ENCODE data around the gene HTR1E. TPM values are rescaled to one million over a fixed set of nuclear protein-coding genes. Genes with fewer than 3 reads are reported as not detected.

The HTR1E gene
- total and polyA plus RNA-seq, 12 donors = not detected

- Histone ChIP-seq H3K36me3 (no peaks in the 10 kb centered on the region), H3K27me3 (no peaks in the 10 kb centered on the region), H3K4me3 (no peak overlapping the region), H3K9me3 (no peaks in the 10 kb centered on the region), H3K27ac (no peak overlapping the region), H3K4me1 (no peaks in the 10 kb centered on the region)
- no peak for DNase-seq
- no peak for TF ChIP-seq CTCF (IDR thresholded peaks at IDR 0.05)
- no peak for ATAC-seq
- WGBS, 2 donors = 89 to 91% methylated on average over 2 of the region's 2 CpGs
- intact Hi-C loops (cut with DNase I) = no loop called here
These were observed 26.0 kb downstream of the HTR1E start for GRCh38 chr6:86963352-86963751.

- Histone ChIP-seq H3K27me3 (no peaks in the 10 kb centered on the region), H3K4me3 (no peak overlapping the region), H3K4me1 (no peaks in the 10 kb centered on the region), H3K36me3 (no peaks in the 10 kb centered on the region), H3K9me3 (no peaks in the 10 kb centered on the region), H3K27ac (no peak overlapping the region)
- intact Hi-C loops (cut with DNase I) = no loop called here
- WGBS, 2 donors = 76 to 81% methylated on average over 4 of the region's 4 CpGs
- no peak for DNase-seq
- ATAC-seq = no peak
- TF ChIP-seq CTCF (IDR thresholded peaks at IDR 0.05) = no peak
These were observed 26.8 kb downstream of the HTR1E start for GRCh38 chr6:86964029-86964579.

GRCh38 chr6:86966271-86966670 lies 28.9 kb downstream of the HTR1E start:
- Histone ChIP-seq H3K27ac (no peak overlapping the region), H3K9me3 (peaks cover 0 to 5% (median 0%) of the 10 kb centered on the region in 11 donors), H3K4me3 (no peak overlapping the region), H3K27me3 (no peaks in the 10 kb centered on the region), H3K36me3 (no peaks in the 10 kb centered on the region), H3K4me1 (no peaks in the 10 kb centered on the region)
- no peak for TF ChIP-seq CTCF (IDR thresholded peaks at IDR 0.05)
- DNase-seq (no peak), ATAC-seq (no peak)
- 72% methylated on average over 1 of the region's 1 CpG for WGBS, 2 donors
- intact Hi-C loops (cut with DNase I) = no loop called here

GRCh38 chr6:86969573-86969972 lies 32.2 kb downstream of the HTR1E start:
- Histone ChIP-seq H3K9me3 (peaks cover 0 to 5% (median 0%) of the 10 kb centered on the region in 11 donors), H3K27ac (no peak overlapping the region), H3K4me3 (no peak overlapping the region), H3K27me3 (no peaks in the 10 kb centered on the region), H3K4me1 (no peaks in the 10 kb centered on the region), H3K36me3 (no peaks in the 10 kb centered on the region)
- ATAC-seq (no peak), DNase-seq (no peak)
- intact Hi-C loops (cut with DNase I) = no loop called here
- 60 to 66% methylated on average over 4 of the region's 4 CpGs for WGBS, 2 donors
- no peak for TF ChIP-seq CTCF (IDR thresholded peaks at IDR 0.05)
